UCSD-AML1 (cell line): ENCODE data around the gene TSACC.
A peak's percentile ranks its signal among the peaks of the same experiment; 100 is the strongest.
"Not testable (repeated sequence)": the region's sequence is repeated elsewhere in the genome, so short reads cannot be mapped to it uniquely, and the experiment has no call there.

Experiments
- DNase-seq: peaks from one replicate; lab custom pipeline; 2025; ENCODE audit not compliant: unreplicated experiment; lab: John Stamatoyannopoulos, UW

Gene TSACC

DNA sequence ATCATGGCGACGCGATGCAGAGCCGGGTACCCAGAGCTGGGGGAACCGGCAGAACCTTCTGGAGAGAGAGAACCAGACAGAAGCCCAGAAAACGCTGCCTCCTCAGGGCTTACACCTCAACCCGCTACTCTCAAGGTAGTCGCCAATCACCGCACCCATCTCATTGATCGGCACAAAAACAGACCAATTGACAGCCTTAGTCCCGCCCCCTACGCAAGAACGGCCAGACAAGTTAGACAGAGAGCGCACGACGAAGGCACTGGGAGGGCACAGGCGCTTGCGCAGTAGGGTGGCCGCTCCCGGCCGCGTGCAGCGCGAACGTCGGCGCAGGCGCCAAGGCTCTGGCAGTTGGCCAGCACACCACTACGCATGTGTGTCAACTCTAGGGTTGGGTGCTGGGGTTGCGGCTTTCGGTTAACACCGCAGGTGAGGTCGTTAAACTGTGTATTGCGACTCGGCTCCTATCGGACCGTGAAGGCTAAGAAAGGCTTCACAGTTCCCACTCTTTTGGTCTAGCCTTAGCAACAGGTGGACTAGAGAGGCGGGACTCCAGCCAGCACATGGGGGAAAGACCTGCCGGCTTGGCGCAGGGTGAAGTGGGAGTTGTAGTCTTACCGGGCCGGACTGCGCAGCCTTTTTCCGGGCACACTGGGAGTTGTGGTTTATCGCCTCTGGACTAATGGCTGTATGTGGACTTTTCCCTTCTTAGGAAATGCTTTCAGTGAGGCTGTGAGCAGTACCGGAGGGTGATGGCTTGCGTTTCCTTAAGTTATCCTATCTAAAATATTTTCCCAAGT, at the start of gene TSACC, which contains the start of gene CCT3:
Gene TSACC (plus strand): TSS at position 347 of the 797 bp plus-strand sequence. CDS start 1,232 bp downstream, outside the sequence.
Gene CCT3 (minus strand): TSS at position 113 of the 797 bp plus-strand sequence. CDS start 108 bp downstream, at position 5.
- DNase-seq: peak; percentile 99

DNA sequence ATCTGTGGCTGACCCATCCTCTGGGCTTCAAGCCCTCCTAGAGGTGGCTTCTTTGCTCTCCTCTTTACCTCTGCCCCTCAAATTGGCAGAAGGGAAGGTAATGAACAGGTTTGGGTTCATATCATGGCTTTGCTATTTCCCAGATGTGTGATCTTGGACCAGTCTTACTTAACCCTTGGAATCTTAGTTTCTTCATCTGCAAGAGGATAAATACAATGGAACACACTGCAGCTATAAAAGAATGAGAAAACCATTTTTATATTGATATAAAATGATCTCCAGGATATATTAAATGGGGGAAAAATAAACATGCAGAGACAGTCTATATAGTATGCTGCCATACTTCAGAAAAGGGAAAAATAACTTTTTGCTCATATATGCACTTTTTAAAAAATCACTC, 48.5 kb upstream of the TSACC start:
- no peak for DNase-seq

DNA sequence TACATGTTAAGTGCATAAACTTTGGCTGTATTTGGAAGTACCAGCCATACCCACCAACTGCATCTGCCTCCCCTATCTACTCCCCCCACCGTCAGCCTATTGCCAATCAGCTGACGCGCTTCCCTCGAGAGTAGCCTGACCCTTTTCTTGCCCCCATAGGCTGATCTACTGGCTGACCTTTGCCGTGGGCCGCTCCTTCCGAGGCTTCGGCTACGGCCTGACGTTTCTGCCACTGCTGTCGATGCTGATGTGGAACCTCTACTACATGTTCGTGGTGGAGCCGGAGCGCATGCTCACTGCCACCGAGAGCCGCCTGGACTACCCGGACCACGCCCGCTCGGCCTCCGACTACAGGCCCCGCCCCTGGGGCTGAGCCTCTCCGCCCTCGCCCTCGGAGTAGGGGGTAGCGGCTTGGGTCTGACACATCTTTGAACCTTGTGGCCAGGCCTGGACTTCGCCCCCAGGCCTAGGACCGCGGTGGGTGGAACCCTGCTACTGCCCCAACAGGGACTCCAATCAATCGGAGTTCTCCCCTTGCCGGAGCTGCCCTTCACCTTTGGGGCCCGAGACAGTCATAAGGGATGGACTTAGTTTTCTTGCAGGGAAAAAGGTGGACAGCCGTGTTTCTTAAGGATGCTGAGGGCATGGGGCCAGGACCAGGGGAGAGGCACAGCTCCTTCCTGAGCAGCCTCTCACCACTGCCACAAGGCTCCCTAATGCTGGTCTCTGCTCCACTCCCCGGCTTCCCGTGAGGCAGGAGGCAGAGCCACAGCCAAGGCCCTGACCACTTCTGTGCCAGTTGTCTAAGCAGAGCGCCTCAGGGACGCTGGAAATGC, 46.9 kb upstream of the TSACC start:
- DNase-seq: no peak

DNA sequence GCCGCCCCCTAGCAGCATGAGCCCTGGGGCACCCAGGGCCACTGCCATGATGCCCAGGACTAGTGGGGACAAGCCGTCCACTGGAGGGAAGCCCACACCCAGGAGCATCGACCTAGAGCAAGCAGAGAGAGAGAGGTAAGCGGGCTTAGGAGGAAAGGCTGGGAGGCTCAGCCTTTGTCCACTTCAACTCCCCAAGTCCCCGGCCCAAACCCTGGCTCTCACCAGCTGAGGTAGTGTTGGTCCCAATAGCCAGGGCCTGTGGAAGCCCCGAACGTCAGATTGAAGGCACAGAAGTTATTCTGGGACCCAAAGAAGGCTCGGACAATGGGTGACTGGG, 45.3 kb upstream of the TSACC start:
- DNase-seq: no peak

DNA sequence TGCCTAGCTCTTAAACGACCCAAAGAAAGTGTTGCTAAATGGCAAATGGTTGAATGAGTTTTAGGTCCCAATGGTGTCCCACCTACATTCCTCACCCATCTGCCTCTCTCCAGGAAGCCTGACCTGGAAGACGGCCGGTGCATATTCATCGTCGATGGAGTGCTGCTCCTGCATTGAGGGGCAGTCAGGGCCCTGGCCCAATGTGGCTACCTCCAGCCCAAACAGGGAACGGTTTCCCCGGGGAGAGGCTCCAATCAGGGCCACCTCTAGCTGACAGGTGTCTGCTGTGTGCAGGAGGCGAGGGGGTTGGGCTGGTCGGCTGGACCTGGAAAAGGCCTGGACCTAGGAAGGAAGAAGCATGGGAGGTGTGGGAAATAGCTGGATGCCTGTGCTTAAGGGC, 44.4 kb upstream of the TSACC start:
- no peak for DNase-seq

DNA sequence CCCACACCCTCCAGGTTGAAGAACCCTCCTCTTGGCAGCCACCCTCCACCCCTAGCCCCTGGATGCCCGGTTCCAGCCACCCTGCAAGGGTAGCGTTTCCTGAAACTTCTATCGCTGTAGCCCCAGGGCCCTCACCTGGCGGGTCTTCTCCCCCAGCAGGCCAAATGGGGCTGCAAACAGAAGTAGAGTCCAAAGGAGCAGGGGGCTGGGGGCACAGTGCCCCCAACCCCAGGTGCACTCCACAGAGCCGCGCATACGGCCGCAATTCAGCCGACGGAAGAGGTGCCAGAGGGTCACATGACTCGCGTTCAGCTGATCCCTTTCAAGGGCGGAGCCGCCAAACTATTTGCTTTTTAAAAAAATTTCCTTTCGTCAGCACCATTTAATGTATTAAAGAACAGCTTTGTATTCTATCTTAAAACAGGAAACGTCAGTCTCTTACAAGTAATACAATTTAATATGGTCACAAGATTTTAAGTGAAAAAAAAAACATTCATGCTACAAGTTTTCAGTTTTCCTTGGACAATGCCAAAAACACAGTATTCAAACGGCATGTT, 42.9 kb upstream of the TSACC start, which contains the start of gene GLMP:
Gene GLMP (minus strand): TSS at position 289 of the 557 bp plus-strand sequence. CDS start 34 bp downstream, at position 255.
- DNase-seq: peak; percentile 46

DNA sequence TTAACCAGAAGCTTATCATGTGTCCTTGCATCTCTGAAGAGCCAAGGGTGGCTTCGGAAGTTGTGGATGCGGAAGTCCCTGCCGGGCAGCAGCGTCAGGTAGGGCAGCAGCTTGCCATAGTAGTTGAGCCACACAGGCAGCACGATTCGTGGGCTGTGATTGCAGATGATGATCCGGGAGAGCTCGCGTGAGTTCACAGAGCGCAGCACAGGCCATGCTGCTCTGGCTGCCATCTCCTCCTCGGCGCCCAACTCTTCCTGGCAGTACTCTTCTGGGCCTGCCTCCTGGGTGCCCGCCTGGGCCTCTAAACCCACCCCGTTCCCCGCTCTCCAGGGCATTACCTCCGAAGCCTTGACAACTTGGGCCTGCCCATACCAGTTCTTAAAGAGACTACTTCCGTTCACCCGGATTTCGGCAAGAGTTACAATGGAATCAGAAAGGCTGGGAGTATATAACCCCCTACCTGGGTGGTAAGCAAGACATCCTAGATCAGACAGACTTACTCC, 39.4 kb upstream of the TSACC start, which contains the start of gene VHLL:
Gene VHLL (minus strand): TSS at position 456 of the 506 bp plus-strand sequence. CDS start 118 bp downstream, at position 338.
- no peak for DNase-seq

DNA sequence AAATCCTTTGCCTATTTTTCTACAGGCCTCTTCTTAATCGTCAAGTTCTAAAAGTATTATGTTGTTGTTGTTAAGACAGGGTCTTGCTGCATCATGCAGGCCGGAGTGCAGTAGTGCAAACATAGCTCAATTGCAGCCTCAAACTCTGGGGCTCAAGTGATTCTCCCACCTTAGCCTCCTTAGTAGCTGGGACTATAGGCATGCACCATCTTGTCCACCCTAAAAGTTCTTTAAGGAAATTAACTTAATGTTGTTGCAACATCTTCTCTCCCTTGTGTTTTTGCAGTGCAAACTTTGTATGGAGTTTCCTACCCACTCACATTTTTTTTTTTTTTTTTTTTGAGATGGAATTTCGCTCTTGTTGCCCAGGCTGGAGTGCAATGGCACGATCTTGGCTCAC, 35.1 kb upstream of the TSACC start:
- no peak for DNase-seq

DNA sequence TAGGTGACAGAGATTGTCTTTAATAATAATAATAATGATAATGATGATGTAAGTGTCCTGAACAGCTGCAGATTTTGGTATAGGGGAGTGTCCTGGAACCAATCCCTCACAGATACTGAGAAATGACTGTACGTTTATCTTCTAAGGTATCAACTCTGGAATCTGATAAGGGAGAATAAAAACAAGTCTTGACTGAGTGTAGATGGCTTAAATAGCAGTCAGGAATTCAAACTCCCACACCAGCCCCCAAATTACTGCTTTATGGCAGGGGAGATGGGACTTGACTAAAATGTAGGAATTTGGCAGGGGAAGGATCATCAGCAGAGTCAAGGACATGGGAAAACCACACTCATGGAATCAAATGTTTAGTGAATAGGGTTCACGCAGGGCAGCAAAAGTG, 33.1 kb upstream of the TSACC start:
- no peak for DNase-seq

DNA sequence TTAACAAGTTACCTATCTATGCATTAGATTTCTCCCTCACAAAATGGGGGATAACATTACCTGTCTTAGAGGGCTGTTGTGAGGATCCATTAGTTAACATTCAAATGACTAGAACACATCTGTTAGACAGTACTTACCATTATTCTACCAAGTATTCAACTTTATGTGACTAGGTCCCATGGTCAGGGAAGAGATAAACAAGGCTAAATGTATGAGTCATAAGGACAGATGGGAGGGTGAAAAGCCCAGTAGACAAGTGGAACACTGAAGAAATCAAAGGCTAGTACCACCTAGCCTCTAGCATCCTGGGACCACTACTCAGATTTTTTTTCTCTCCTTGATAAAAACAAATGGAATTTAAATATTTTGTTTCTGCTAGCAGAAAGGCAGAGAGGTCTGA, 30.2 kb upstream of the TSACC start:
- no peak for DNase-seq

DNA sequence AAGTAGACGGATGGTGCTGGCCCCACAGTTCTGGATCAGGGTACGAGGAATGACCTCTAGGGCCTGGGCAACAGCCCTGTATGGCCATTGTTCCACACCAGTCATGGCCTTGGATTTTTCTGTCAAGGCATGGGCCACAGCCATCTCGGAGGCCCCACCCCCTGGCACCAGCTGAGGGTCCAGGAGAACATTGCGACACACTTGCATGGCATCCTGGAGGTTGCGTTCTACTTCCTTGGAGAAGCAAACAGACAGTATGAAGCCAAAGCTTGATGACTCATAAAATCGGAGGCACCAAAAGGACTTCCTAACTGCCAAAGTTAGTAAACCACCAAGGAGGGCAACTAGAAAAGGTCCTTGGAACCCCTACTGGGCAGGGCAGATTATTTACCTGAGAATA, 27.4 kb upstream of the TSACC start:
- DNase-seq: no peak

DNA sequence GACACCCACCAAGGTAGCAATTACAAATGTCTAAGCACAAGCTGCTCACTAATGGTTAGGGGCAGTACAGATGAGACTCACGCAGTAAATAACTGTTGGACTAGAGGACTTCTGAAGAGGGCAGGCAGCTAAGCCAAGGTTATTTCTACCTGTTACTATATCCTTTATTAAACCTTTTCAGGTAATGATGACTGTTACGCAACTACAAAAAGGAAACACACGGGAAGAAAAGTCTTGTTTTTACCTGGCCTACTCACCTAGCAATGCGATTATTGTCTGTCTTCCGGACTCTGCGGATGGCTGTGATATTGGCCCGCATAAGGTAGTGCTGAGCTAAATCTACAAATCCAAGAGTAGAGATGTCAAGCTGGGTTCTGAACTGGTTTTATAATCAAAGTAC, 21.4 kb upstream of the TSACC start:
- no peak for DNase-seq

DNA sequence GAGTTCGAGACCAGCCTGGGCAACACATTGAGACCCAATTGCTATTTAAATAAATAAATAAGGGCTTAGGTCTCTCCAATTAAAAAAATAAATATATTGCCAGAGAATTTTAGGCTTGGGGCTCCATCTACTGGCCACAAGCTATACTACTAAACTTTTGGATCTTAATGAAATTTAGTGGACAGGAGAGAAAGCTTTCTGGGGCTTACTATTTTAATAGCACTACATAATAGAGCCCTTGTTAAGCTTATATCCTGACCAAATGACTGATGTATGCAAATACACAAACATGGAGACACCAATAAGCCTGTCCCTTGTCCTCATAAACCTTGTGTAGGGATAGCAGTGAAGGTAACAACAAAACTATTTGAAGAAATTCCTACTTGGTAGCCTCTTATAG, 18.7 kb upstream of the TSACC start:
- DNase-seq: no peak

DNA sequence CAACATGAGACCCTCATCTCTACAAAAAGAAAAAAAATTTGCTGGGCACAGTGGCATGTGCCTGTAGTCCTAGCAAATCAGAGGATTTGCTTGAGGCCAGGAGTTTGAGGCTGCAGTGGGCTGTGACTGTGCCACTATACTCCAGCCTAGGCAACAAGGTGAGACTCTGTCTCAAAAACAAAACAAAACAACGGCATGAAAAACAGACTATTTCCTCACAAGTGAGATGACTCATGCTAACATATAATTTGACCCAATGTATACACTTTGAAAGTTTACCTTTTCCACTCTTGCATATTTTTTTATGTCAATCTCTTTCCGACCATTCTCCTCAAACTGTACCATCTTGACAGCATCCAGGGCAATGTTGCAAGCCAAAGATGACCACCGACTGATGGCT, 17.8 kb upstream of the TSACC start:
- DNase-seq: no peak

DNA sequence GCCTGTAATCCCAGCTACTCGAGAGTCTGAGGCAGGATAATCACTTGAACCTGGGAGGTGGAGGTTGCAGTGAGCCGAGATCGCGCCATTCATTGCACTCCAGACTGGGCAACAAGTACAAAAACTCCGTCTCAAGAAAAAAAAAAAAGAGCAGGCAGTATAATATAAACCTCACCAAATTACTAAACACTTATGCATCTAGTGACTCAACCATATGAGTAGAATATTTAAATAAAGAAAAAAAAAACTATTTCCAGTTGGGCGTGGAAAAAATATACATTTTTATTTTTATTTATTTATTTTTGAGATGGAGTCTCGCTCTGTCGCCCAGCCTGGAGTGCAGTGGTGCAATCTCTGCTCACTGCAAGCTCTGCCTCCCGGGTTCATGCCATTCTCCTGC, 15.1 kb upstream of the TSACC start:
- DNase-seq: not testable (repeated sequence)

DNA sequence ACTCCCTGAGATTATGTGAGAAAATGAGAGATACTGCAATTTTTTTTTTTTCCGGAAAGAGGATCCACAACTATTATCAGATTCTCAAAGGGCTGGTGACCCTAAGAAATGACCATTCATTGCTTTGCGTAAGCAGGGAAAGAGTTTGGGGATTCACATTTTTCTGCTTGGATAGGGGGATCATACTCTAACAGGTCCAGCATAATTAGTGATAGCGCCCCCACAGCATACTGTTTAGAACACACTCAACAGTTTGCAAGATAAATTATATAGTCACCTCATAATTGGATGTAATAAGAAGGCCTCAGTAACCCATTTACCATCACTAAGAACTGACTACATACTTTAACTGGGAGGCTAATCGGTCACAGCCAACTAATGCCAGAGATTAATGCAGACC, 2.1 kb upstream of the TSACC start:
- DNase-seq: no peak

DNA sequence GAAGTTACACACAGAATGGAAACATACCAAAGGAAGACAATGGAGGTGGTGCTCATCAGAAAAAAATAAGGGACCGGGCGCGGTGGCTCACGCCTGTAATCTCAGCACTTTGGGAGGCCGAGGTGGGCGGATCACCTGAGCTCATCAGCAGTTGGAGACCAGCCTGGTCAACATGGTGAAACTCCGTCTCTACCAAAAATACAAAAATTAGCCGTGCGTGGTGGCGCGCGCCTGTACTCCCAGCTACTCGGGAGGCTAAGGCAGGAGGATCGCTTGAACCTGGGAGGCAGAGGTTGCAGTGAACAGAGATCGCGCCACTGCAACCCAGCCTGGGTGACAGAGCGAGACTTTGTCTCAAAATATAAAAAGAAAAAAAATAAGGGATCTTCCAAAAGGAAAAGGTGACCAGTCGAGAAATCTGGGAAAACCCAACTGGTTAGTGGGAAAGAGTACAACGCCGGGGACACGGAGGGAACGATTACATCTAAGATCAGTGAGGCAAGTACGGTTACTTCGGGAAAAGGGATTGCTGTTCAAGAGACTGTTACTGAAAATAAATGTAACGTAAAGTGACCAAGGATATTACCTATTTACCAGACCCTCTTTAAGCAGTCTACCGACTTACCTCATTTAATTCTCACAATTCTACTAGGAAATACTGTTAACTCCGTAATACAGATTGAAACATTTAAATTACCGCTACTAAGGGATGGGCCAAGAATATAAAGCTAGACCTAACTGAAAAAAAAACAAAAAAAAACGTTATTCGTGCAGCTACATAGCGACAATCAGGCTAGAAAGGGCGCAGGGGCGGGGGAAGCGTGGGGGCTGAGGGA, 1.1 kb upstream of the TSACC start:
- DNase-seq: no peak

DNA sequence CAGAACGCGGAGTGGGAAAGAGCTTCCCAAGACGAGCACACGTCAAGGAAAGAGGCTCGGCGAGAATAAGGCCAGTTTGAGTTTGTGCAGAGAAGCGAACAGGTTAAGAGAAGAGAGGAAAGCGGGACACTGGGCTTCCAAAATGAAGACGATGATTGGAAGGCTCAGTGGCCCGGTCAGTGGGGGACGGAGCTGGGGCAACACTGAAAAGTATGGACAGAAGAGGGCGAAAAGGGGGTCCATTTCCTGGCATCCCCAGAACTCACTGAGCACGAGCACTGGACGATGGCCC, 492 bp upstream of the TSACC start:
- no peak for DNase-seq

DNA sequence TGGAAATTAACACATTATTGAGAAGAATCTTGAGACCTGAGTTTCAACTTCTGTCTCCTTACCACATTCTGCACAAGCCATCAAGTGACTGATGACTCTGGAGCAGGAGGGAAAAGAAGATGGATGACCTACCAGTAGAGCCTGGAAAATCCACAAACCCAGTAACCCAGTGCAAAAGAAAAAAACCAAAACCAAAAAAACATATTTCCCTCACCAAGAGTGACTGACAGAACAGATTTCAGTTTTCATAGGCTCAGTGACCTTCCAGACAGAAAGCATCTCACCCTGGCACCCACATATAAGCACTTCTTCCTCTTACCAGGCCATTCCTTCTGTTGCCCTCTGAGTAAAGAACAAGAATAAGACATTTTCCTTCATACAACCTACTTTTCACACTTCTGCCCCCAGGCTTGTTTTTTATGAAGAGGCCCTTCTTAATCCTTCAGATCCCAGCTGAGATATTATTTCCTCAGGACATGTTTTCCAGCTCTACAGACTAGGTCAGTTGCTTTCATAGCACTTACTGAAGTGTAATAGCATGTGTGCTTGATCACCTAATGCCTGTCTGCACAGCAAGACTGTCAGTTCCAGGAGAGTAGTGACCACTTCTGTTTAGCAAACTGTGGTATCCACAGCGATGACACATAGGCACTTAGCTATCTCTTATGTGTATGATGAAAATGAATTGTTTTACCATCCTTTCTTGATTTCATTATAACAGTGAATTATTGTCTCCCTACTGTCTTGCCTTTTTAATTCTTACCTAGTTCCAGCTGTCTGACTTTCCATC, 4.0 kb downstream of the TSACC start:
- no peak for DNase-seq

DNA sequence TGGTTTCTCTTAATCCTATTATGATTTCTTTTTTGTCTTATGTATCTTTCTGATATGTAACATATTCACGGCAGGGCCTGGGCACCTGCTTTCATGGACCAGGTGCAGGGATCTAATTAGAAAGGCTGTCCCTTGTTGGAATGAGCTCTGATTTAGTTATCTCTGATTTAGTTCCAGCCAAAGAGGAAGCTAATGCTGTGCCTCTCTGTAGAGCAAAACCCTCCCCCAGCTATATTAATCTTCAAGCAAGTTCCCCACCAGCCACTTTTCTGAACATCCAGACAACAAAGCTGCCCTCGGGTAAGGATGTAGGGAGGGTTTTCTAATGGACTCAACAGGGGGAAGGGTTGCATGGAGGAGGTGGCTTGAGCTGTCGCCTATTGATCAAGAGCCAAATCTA, 6.1 kb downstream of the TSACC start:
- no peak for DNase-seq
